GM12892 (cell line): Measurements from ENCODE around the gene MMADHC. TPM values are rescaled to one million over a fixed set of nuclear protein-coding genes. Genes with fewer than 3 reads are reported as not detected.

Experiments used
- DNase-seq: peaks from one replicate; pipeline ENCODE4 v3.0.0; 2011; ENCODE audit not compliant: insufficient read length
- FAIRE-seq: peaks from 2 replicates; lab custom pipeline; 2011; peaks lifted over from hg19 to GRCh38; lab: Jason Lieb, UNC
- POLR2A ChIP-seq: IDR thresholded peaks from 2 replicates; pipeline ENCODE4 v1.6.1; 2011; ENCODE audit warnings: low read depth, low read length, control low read depth
- POLR2AphosphoS5 ChIP-seq: IDR thresholded peaks from 2 replicates; pipeline ENCODE4 v1.6.1; 2011; ENCODE audit warnings: low read depth, low read length, control low read depth
- TAF1 ChIP-seq: IDR thresholded peaks from 2 replicates; pipeline ENCODE4 v1.6.1; 2011; ENCODE audit warnings: low read depth, mild to moderate bottlenecking, control low read depth, low read length, borderline replicate concordance
- polyA plus RNA-seq: library from polyadenylated mRNA; unstranded; fragments of >200 nt; gene quantifications from one replicate; pipeline ENCODE4 v1.2.1, GENCODE V29; 2012; ENCODE audit warnings: missing spikeins, inconsistent platforms; ENCODE audit not compliant: missing spikeins

The MMADHC gene
- polyA plus RNA-seq = 113 TPM

- peak; percentile 42 for DNase-seq
- TF ChIP-seq POLR2AphosphoS5 (peak; percentile 97), POLR2A (peak; percentile 98), TAF1 (peak; percentile 97)
- peak; percentile 99 for FAIRE-seq
Observed at GRCh38 chr2:149587220-149587949, at the start of gene MMADHC. Gene MMADHC, minus strand, starts transcription at chr2:149587775. Its CDS starts 678 bp downstream, at chr2:149587097.

- no peak for DNase-seq
- no peak for FAIRE-seq
- no peak for TF ChIP-seq POLR2A
- TF ChIP-seq TAF1 = no peak
- no peak for TF ChIP-seq POLR2AphosphoS5
Observed at GRCh38 chr2:149634103-149634502, 46.5 kb upstream of the MMADHC start.

GRCh38 chr2:149630445-149630844 is 42.9 kb upstream of the MMADHC start:
- no peak for TF ChIP-seq POLR2A
- DNase-seq (no peak), FAIRE-seq (no peak)

- FAIRE-seq (no peak), DNase-seq (no peak)
- TF ChIP-seq TAF1 (no peak), POLR2A (no peak)
Observed at GRCh38 chr2:149629026-149629425, 41.5 kb upstream of the MMADHC start.

DNA sequence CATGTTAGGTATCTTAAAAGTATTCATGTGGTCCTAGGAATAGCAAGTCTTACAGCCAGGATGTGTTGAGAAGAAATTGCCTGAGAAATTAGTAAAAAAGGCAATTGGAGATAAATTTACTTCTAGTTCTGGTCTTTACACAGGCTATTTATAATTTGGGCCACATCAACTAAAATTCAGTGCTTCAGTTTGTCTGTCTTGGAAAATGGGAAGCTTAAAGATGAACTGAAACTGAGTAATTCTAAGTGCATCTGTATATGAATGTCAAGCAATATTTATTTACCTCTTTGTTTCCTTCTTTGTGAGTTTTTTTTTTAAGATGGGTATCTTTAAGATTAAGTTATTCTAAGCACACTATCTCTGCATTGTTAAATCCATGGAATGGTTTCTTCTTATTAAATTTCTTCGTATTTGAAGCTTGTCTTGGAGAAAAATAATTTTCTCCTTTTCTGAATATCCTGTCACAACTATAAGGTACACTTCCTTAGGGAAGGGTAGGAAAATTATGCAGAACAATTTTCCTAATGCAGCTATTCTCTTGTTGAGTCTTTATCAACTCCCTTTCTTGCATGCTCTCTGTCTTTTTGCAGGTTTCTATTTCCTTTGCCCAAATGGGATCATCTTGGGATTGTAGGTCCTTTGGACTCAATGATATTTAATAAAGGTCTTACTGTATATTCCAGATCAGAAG is 39.7 kb upstream of the MMADHC start:
- no peak for DNase-seq
- TF ChIP-seq TAF1 (no peak), POLR2A (no peak), POLR2AphosphoS5 (no peak)
- no peak for FAIRE-seq

- DNase-seq (no peak), FAIRE-seq (no peak)
- TF ChIP-seq TAF1 (no peak), POLR2AphosphoS5 (no peak), POLR2A (no peak)
Observed at GRCh38 chr2:149625671-149626070, 38.1 kb upstream of the MMADHC start.

- FAIRE-seq (no peak), DNase-seq (no peak)
- TF ChIP-seq POLR2AphosphoS5 (no peak), POLR2A (no peak), TAF1 (no peak)
Observed at GRCh38 chr2:149625271-149625670, 37.7 kb upstream of the MMADHC start.

- FAIRE-seq = no peak
- DNase-seq = no peak
Observed at GRCh38 chr2:149622343-149622742, 34.8 kb upstream of the MMADHC start.

DNA sequence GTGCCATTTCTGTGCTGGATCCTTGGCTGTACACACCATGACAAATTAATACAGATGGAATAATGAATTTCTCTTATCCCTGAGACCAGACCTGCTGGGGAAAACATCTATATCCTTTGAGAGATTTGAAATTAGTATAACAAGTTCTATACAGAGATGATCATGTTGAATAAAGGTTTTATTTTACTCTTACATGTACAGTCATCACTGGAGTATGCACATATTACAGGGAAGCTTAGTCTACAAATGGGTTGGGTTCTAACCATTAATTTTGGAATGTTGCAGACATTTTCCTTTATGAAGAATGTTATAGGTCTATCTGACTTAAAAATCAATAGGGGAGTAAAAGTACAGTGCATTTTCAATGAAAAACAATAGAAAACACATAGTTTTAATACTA is 29.9 kb upstream of the MMADHC start:
- FAIRE-seq = no peak
- no peak for TF ChIP-seq POLR2A
- no peak for TF ChIP-seq TAF1
- no peak for TF ChIP-seq POLR2AphosphoS5
- no peak for DNase-seq

More at GRCh38 chr2:149622343-149622742, 34.8 kb upstream of the MMADHC start:
- TF ChIP-seq POLR2AphosphoS5 = no peak
- no peak for TF ChIP-seq POLR2A
- TF ChIP-seq TAF1 = no peak

DNA sequence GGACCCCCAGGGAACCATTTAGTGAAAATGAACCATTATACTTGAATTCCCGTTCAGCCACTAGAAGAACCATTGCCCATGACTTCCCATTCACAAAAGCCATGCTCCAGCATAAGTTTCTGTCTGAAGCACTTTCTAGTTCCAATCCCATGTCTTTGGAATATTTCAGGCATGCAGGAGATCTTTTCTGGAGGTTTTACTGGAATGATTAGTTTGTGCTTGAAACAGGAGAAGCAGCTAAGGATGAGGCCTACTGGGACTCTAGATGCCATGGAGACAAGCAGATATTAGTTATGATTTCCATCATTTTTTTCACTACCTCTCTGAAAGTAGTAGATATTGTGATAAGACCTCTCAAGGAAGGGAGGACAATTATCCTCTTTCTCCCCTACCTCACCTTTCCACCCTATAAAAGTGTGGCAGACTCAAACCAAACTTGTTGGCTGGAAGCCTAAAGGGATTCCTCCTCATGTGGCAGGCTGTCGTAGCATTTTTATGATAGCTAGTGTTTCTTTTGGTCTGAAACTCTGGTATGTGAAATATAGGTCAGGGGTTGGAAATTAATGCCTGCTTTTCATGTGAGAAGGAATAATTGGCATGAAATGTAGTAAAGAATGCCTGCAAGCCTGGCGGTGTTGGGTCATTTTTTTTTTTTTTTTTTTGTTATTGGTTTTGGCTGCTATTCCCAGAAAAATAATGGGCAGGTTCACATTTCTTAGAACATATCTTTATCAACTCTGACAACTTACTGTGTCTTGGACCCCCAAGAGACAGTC is 29.3 kb upstream of the MMADHC start:
- FAIRE-seq (no peak), DNase-seq (no peak)
- TF ChIP-seq POLR2A = no peak
- TF ChIP-seq POLR2AphosphoS5 = no peak

DNA sequence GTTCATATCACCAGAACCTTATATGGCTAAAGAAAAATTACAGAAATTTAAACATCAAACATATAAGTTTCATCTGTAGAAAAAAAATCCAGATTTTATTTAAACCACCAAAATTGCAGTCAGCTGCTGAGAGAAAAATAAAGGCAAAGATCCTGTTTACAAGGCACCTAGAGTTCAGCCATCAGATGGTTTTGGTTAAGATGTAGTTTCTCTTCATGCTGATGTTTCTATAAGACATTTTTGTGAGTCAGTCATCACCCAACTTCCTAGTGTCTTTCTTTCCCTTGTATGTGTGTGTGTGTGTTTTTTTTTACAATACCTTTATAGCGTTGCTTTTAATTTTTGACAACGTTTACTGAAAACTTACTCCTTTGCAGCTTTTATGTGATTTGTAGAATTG is 26.1 kb upstream of the MMADHC start:
- FAIRE-seq = no peak
- TF ChIP-seq POLR2A = no peak
- TF ChIP-seq POLR2AphosphoS5 = no peak
- no peak for TF ChIP-seq TAF1
- no peak for DNase-seq

DNA sequence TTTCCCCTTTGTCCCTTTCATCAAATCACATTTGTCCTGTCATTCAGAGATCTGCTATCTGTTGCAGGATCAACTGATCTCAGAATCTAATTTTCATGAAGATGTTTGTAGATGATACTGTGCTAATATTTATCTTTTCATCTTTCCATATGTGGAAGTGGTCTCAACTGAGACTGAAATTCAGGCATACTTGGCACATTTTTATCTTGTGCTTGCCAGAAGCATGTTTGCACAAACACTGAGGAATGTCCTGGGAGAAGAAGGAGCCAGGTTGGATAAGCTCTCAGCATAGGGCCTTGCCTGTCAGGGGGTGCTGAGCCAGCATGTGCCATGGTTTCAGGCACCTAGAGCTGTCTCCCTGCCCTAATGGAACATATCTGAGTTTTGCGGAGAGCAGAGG is 24.5 kb upstream of the MMADHC start:
- TF ChIP-seq TAF1 (no peak), POLR2AphosphoS5 (no peak), POLR2A (no peak)
- FAIRE-seq = no peak
- DNase-seq = no peak
